Measurements from ENCODE around the gene RNF20. TPM values are rescaled to one million over a fixed set of nuclear protein-coding genes. Genes with fewer than 3 reads are reported as not detected.
A peak's percentile ranks its signal among the peaks of the same experiment; 100 is the strongest.
"Not testable (repeated sequence)": the region's sequence is repeated elsewhere in the genome, so short reads cannot be mapped to it uniquely, and the experiment has no call there.

The RNF20 gene, protein sequence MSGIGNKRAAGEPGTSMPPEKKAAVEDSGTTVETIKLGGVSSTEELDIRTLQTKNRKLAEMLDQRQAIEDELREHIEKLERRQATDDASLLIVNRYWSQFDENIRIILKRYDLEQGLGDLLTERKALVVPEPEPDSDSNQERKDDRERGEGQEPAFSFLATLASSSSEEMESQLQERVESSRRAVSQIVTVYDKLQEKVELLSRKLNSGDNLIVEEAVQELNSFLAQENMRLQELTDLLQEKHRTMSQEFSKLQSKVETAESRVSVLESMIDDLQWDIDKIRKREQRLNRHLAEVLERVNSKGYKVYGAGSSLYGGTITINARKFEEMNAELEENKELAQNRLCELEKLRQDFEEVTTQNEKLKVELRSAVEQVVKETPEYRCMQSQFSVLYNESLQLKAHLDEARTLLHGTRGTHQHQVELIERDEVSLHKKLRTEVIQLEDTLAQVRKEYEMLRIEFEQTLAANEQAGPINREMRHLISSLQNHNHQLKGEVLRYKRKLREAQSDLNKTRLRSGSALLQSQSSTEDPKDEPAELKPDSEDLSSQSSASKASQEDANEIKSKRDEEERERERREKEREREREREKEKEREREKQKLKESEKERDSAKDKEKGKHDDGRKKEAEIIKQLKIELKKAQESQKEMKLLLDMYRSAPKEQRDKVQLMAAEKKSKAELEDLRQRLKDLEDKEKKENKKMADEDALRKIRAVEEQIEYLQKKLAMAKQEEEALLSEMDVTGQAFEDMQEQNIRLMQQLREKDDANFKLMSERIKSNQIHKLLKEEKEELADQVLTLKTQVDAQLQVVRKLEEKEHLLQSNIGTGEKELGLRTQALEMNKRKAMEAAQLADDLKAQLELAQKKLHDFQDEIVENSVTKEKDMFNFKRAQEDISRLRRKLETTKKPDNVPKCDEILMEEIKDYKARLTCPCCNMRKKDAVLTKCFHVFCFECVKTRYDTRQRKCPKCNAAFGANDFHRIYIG
- total RNA-seq, result 26.0 TPM

DNA sequence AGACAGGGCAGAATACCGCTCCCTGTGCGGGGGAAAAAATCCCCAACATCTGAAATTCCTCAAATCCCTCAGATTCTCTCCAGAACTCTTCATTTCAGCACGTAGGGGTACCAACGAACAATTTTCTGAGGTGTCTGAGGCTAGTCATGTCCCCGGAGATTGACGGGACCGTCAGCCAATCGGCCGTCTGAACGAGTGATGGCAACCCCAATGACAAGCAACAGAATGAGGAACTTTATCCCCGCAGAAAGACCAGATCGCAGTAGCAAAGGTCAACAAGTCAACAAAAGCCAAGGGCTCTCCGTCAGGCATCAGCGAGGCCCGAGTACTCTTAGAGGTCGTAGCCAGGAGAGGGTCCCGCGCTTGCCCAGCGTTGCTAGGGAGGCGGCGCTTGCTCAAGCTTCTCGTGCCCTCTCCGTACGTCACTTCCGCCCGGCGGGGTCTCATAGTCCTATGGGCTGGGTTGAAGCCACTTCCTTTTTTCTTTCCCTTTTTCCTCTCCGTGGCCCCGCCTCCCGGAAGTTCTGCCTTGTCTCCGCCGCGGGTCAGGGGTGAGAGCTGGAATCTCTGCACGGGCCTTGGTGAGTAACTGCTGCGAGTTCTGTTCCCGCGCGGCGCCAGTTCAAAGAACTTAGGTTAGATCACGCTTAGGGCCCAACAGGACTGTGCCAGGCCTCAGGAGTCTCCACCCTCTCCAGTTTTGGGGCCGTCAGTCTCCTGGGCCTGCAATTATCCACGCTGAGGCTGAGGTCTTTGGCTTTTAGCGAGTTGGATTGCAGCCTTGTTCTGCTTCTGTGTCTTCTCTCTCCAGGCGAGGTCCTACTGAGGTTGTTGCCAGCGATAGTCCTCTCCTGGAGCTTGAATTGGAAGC lies at the start of gene RNF20:
Gene RNF20 (plus strand): TSS at position 520 of the 871 bp plus-strand sequence. CDS start 1,571 bp downstream, outside the sequence.
- DNase-seq, result peak; percentile 99

- no peak for DNase-seq
Measured at GRCh38 chr9:101484046-101484445, 49.6 kb upstream of the RNF20 start.

DNA sequence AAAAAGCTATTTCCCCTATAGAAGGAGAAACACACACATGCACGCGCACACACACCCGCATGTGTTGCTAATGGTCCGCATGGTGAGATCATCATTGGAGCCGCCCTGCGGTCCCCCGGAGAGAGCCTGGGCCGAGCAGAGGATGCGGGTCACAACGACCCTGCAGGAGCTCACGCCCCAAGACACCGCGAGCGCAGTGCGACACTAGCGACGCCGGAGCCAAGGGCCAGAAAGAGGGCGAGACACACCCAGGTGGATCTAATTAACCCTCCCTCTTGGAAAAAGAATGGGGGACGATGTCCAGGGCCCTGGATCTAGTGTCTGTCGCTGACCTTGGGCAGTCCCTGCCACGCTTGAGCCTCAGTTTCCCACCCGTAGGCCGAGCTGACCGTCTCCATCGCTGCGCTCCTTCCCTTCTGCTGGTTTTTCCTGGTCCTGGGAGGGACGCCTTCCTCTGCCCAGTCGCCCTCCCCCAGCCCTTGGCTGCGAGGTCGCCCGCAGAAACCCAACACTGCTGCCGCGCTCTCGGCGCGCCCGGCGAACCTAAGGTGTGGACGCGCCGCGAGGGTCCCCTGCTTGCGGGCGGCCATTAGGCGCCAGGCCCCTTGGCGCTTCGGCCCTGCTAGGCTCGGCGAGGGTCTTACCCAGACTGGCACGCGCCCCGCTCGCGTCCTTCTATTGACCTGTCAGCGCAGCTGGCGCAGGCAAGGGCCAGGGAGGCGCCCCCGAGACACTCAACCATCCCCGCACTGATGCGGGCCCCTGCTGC lies 47.5 kb upstream of the RNF20 start:
- DNase-seq, result no peak

DNA sequence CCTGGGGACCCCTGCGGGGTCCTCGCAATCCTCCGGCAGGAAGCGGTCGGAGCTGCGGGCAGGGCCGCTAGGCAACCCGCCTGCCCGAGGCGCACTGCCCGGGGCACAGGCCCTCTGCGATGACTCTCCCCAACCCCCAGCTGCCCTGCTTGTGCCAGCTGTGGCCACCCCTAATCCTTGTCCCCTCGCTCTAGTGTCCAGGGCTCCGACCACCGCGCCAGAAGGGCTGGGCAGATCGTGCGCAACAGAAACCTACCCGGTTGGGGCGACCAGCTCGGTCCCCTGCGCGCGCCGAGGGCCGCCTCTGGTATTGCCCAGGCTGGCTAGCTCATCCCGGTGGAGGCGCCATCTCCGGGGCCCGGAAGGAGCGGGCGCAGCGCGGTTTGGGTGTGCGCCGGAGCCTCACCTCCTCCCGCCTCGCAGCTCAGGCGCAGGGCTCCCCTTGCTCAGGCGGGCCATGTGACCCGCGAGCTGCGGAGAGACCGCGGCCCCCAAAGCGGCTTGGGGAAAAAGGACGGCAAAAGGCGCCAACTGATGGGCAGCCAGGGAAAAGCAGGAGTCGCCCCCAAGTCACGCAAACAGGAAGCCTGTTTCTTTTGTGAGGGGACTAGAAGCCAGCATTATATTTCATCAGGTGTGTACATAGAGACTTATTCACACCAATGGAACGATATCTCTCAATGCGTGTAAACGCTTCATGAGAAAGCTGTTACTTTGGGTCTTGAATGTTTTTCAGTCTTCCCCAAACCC lies 46.8 kb upstream of the RNF20 start:
- no peak for DNase-seq

GRCh38 chr9:101487443-101487840 lies 46.2 kb upstream of the RNF20 start:
- no peak for DNase-seq

DNA sequence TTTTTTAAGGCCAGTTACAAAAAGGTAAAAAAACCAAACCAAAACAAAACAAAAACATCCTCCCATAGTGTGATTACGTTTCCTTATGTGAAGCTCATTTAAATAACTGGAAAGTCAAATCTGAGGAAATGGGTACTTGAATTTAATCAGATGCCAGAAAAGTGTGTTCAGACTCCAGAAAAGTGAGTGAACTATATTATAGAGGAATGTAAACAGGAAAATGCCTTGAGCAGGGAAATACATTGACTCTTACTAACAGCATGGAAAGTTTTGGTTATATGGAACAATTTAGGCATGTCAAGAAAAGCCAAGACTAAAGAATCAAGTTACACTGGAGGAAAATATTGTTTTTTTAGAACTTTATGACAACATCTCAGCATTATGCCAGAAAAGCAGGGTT lies 37.8 kb upstream of the RNF20 start:
- DNase-seq, result no peak

- no peak for DNase-seq
Measured at GRCh38 chr9:101498323-101498722, 35.3 kb upstream of the RNF20 start.

GRCh38 chr9:101504188-101504587 lies 29.5 kb upstream of the RNF20 start:
- DNase-seq, result no peak

DNA sequence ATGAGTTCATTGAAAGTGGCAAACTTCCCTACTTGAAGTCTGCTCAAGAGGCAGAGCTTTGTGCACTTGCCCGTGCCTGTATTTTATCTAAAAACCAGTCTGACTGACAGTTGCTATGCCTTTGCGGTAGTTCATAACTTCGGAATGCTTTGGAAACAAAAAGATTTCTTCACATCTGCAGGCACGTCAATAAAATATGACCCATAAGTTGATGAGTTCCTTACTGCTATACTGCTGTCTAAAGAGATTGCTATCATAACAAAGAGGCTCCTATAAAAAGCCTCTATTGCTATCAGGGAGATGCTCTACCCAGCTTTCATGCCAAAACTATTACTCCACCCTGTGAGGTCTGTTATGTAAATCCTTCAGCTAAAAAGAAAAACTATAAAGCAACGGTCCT lies 25.4 kb upstream of the RNF20 start:
- peak; percentile 40 for DNase-seq

DNA sequence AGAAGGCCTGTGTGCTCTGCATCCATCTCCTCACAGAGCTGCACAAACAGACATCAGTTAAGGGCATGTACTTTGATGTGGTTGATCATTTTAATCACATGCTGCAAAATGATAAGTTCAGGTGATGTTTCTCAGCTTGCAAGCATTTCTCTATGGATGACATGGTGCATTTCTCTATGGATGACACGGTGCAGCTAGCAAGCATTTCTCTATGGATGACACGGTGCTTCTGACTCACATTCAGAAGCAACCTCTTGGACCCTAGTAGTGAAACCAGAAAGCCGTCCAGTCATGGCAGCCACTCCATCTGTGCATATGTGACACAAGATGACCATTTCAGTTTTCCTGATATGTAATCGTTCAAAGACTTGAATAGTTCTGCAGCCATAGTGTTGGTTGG lies 24.1 kb upstream of the RNF20 start:
- DNase-seq, result no peak

- DNase-seq, result no peak
Measured at GRCh38 chr9:101510459-101510858, 23.2 kb upstream of the RNF20 start.

GRCh38 chr9:101511009-101511408 lies 22.6 kb upstream of the RNF20 start:
- DNase-seq, result no peak

- no peak for DNase-seq
Measured at GRCh38 chr9:101512116-101512515, 21.5 kb upstream of the RNF20 start.

- DNase-seq, result no peak
Measured at GRCh38 chr9:101513351-101513750, 20.3 kb upstream of the RNF20 start.

GRCh38 chr9:101514071-101514470 lies 19.6 kb upstream of the RNF20 start:
- DNase-seq, result no peak

DNA sequence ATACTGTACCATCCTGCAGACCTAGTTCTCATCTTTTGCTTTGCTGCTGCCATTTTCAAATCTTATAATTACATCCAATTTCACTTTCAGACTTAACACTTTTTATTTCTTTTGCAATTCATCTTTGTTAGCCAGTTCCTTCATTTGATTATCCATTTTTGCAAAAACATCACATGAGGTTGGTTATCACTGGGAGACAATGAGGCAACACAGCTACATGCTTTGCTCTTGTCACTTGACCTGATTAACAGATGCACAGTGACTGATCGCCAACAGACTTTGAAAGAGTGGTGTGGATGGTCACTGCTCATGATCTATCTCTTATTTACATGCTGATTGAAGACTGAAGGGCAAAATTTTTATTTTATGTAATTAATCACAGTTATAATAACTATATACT lies 17.0 kb upstream of the RNF20 start:
- no peak for DNase-seq

DNA sequence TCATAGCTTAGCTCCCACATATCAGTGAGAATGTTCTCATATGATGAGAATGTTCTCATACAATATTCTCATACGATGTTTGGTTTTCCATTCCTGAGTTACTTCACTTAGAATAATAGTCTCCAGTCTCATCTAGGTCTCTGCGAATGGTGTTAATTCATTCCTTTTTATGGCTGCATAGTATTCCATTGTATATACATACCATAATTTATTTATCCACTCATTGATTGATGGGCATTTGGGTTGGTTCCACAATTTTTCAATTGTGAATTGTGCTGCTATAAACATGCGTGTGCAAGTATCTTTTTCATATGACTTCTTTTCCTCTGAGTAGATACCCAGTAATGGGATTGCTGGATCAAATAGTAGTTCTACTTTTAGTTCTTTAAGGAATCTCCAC lies 15.2 kb upstream of the RNF20 start:
- not testable (repeated sequence) for DNase-seq

DNA sequence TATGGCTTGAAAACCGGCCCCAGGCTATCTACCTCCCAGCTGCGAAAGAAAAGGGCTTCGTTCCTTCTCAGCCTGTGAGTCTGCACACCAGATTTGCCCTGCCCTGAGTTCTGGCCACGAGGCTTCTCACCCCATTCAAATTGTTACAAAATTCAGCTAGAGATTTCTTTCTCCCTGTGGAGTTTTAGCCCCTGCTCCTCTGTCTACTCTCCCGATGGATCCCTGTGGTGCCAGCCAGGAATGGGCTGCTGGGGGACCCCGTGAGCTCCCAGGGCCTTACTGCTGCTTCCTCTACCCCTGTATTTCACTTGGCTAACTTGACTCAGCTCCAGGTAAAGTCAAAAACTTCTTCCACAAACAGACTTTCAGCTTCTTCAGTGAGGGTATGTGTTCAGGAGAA lies 9.3 kb upstream of the RNF20 start:
- no peak for DNase-seq

DNA sequence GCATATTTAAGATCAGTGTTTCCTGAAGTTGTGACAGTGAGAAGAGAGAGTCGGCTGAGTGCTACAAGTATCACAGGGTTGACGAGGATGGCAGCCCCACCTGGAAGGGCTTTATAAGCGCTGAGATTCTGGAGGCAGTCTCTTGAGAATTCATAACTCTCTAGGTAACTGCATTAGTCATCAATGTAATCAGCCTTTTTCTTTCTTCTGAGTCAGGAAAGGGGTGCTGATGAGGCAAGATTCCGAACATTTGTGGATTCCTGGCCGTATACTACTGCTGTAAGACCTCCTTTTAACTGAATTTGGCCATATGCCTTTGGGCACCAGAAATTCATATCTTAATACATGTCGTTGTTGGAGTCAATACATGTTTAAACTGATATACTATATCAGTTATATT lies 6.6 kb upstream of the RNF20 start:
- no peak for DNase-seq

- no peak for DNase-seq
Measured at GRCh38 chr9:101528015-101528414, 5.6 kb upstream of the RNF20 start.
